IPS-20b (cell line): ENCODE results near the gene SSTR4.

Experiments used
- H3K27ac ChIP-seq: one replicate; pipeline ENCODE4 v1.5.1; 2013; ENCODE audit warnings: low read length
- H3K27me3 ChIP-seq: 2 replicates; pipeline ENCODE4 v1.6.1; 2013; ENCODE audit warnings: mild to moderate bottlenecking, low read length, inconsistent platforms; ENCODE audit not compliant: insufficient read depth
- H3K36me3 ChIP-seq: 2 replicates; pipeline ENCODE4 v1.6.1; 2013; ENCODE audit warnings: low read depth, mild to moderate bottlenecking, inconsistent platforms, low read length, moderate library complexity; ENCODE audit not compliant: insufficient read depth
- H3K4me1 ChIP-seq: 2 replicates; pipeline ENCODE4 v1.6.1; 2013; ENCODE audit warnings: mild to moderate bottlenecking, control low read depth, inconsistent platforms, low read length, moderate library complexity; ENCODE audit not compliant: insufficient read depth
- H3K4me3 ChIP-seq: 2 replicates; pipeline ENCODE4 v1.5.1; 2013; ENCODE audit warnings: mild to moderate bottlenecking, low read length, inconsistent platforms
- H3K9ac ChIP-seq: 2 replicates; pipeline ENCODE4 v1.6.1; 2013; ENCODE audit warnings: low read depth, mild to moderate bottlenecking, inconsistent platforms, low read length, moderate library complexity
- H3K9me3 ChIP-seq: 2 replicates; pipeline ENCODE4 v1.6.1; 2013; ENCODE audit warnings: mild to moderate bottlenecking, low read depth, low read length, inconsistent platforms; ENCODE audit not compliant: insufficient read depth

The SSTR4 gene

DNA sequence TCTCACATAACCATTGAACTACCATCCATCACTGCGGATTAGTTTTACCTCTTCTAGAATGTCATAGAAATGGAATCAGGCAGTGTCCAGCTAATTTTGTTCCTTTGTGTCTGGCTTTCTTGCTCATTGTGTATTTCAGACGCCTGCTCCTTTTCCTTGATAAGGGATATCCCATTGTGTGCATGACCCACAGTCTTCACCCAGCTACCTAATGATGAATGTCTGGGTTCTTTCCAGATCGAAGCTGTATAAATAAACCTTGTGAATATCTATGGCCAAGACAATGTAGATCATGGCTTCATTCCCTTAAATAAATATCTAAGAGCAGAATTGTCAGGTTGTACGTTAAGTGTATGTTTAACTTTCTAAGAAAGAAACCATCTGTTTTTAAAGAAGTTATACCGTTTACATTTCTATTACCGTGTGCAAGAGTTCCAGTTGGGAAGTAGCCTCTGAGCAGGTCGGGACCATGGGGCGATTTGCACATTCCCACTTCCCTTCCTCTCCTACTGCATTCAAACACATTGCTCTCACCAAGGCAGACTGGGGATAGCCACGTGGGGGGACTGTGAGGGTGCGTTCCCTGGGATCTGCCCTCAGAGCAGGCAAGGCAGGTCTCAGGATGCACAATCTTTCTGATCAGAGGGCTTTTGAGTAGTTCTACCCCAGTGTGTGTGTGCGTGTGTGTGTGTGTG lies 37.9 kb downstream of the SSTR4 start:
- Histone ChIP-seq H3K9ac (no peak overlapping the region), H3K4me1 (no peaks in the 10 kb centered on the region), H3K27ac (no peak overlapping the region), H3K27me3 (no peaks in the 10 kb centered on the region), H3K36me3 (no peaks in the 10 kb centered on the region), H3K9me3 (no peaks in the 10 kb centered on the region), H3K4me3 (no peak overlapping the region)

- H3K9me3 ChIP-seq: no peaks in the 10 kb centered on the region
- H3K27ac ChIP-seq: no peak overlapping the region
- H3K4me3 ChIP-seq: no peak overlapping the region
- no peaks in the 10 kb centered on the region for H3K4me1 ChIP-seq
- H3K36me3 ChIP-seq: no peaks in the 10 kb centered on the region
- H3K9ac ChIP-seq: no peak overlapping the region
- no peaks in the 10 kb centered on the region for H3K27me3 ChIP-seq
Measured at GRCh38 chr20:23074052-23074451, 38.9 kb downstream of the SSTR4 start.

GRCh38 chr20:23077277-23077676 lies 42.2 kb downstream of the SSTR4 start:
- Histone ChIP-seq H3K9me3 (no peaks in the 10 kb centered on the region), H3K27ac (no peak overlapping the region), H3K9ac (no peak overlapping the region)

GRCh38 chr20:23078351-23079015 lies 43.4 kb downstream of the SSTR4 start:
- no peaks in the 10 kb centered on the region for H3K36me3 ChIP-seq
- H3K4me3 ChIP-seq: no peak overlapping the region
- no peak overlapping the region for H3K9ac ChIP-seq
- H3K4me1 ChIP-seq: peaks cover 3% of the 10 kb centered on the region; the same call in 1 of the 2 replicates
- H3K9me3 ChIP-seq: no peaks in the 10 kb centered on the region
- no peak overlapping the region for H3K27ac ChIP-seq
- no peaks in the 10 kb centered on the region for H3K27me3 ChIP-seq

More at GRCh38 chr20:23077277-23077676, 42.2 kb downstream of the SSTR4 start:
- no peak overlapping the region for H3K4me3 ChIP-seq
- H3K27me3 ChIP-seq: no peaks in the 10 kb centered on the region
- no peaks in the 10 kb centered on the region for H3K36me3 ChIP-seq
- H3K4me1 ChIP-seq: peaks cover 2% of the 10 kb centered on the region; the same call in 1 of the 2 replicates

DNA sequence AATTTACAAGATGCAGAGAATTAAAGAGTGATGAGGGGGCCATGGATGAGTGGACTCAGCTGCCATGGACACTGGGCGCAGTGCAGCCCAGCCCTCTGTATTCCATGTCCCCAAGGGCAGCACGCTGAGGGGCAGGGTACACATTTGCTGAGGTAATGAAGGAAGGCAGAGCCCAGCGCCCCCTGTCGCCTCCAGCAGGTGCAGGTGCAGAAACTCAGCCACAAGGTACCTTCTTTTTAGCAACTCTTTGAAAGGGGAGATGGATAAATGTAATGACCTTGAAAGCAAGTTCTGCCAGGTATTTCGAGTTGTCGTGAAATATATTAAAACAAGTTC lies 43.9 kb downstream of the SSTR4 start:
- H3K27ac ChIP-seq: no peak overlapping the region
- no peak overlapping the region for H3K4me3 ChIP-seq
- H3K9ac ChIP-seq: no peak overlapping the region
- H3K27me3 ChIP-seq: no peaks in the 10 kb centered on the region
- H3K9me3 ChIP-seq: no peaks in the 10 kb centered on the region
- no peaks in the 10 kb centered on the region for H3K36me3 ChIP-seq
- H3K4me1 ChIP-seq: peaks cover 3% of the 10 kb centered on the region; the same call in 1 of the 2 replicates

GRCh38 chr20:23079926-23080325 lies 44.8 kb downstream of the SSTR4 start:
- Histone ChIP-seq H3K36me3 (no peaks in the 10 kb centered on the region), H3K9ac (no peak overlapping the region), H3K27me3 (no peaks in the 10 kb centered on the region), H3K4me3 (no peak overlapping the region), H3K9me3 (no peaks in the 10 kb centered on the region), H3K4me1 (peaks cover 3% of the 10 kb centered on the region; the same call in 1 of the 2 replicates), H3K27ac (no peak overlapping the region)

- no peak overlapping the region for H3K4me3 ChIP-seq
- no peaks in the 10 kb centered on the region for H3K36me3 ChIP-seq
- H3K27ac ChIP-seq: no peak overlapping the region
- peaks cover 3% of the 10 kb centered on the region; the same call in 1 of the 2 replicates for H3K4me1 ChIP-seq
- no peaks in the 10 kb centered on the region for H3K27me3 ChIP-seq
- no peaks in the 10 kb centered on the region for H3K9me3 ChIP-seq
- no peak overlapping the region for H3K9ac ChIP-seq
Measured at GRCh38 chr20:23080521-23080920, 45.4 kb downstream of the SSTR4 start.

- H3K27me3 ChIP-seq: no peaks in the 10 kb centered on the region
- H3K9me3 ChIP-seq: no peaks in the 10 kb centered on the region
- H3K4me1 ChIP-seq: peaks cover 3% of the 10 kb centered on the region; the same call in 1 of the 2 replicates
- no peak overlapping the region for H3K27ac ChIP-seq
- H3K9ac ChIP-seq: no peak overlapping the region
- H3K4me3 ChIP-seq: no peak overlapping the region
- H3K36me3 ChIP-seq: no peaks in the 10 kb centered on the region
Measured at GRCh38 chr20:23081263-23081819, 46.2 kb downstream of the SSTR4 start.

DNA sequence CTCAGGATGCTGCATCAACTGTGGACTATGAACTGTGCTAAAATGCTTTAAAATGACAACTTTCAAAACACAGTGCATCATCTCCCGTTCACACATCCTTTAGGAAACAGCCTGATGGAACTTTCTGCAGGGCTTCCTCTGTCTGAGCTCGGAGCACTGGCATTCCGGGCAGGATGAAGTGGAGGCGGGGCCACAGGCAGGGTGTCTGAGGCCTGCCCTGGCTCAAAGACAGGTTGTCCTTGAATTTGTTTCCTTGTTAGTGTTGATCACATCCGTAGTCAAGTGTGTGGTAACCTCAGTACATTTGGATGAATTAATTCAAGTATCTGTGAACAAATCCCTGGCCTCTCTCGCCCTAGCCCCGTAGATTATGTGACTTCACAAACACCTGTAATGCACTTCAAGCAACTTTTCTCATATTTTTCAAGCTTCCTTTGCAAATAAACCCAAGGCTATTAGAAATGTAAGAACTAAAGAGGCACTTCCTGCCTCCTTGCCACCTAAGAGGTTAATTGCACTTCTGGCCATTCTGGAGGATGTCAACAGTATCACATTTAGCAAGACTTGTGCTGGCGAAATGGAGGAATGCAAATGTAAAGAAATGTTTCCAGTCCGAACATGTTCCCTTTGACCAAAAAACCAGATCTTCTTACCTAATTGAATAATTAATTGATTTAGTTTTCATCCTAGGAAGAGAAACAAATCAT lies 47.9 kb downstream of the SSTR4 start:
- Histone ChIP-seq H3K27ac (no peak overlapping the region), H3K27me3 (no peaks in the 10 kb centered on the region), H3K9ac (no peak overlapping the region), H3K36me3 (no peaks in the 10 kb centered on the region), H3K4me1 (peaks cover 3% of the 10 kb centered on the region; the same call in 1 of the 2 replicates), H3K9me3 (no peaks in the 10 kb centered on the region), H3K4me3 (no peak overlapping the region)

GRCh38 chr20:23083553-23084220 lies 48.6 kb downstream of the SSTR4 start:
- Histone ChIP-seq H3K36me3 (no peaks in the 10 kb centered on the region), H3K4me1 (peaks cover 3% of the 10 kb centered on the region; the same call in 1 of the 2 replicates), H3K27ac (no peak overlapping the region), H3K4me3 (no peak overlapping the region), H3K27me3 (no peaks in the 10 kb centered on the region), H3K9ac (no peak overlapping the region), H3K9me3 (no peaks in the 10 kb centered on the region)

DNA sequence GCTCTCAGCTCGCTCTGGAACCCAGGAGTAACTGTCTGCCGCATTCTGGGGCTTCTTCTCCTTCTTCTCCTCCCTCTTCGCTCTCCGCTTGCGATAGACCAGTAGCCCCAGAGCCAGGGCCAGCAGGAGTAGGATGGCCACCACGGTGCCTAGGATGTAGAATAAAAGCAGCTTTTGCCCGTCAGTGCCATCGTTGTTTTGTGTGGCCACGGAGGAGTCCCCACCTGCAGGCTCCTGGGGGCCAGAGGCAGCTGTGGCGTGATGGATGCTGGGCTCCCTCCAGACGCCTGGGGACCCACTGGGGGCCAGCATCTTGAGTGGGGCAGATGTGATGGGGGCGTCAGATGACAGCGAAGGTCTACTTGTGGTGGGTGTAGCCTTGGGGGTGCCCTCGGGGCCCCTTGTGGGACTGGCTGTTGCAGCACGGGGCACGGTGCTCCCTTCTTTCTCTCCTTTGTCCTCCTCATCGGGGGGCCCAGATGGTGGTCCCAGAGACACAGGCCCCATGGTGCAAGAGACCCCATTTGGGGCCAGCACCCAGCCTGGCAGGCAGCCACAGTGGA lies 49.3 kb downstream of the SSTR4 start:
- Histone ChIP-seq H3K9me3 (no peaks in the 10 kb centered on the region), H3K27me3 (no peaks in the 10 kb centered on the region), H3K36me3 (no peaks in the 10 kb centered on the region), H3K9ac (no peak overlapping the region), H3K27ac (no peak overlapping the region), H3K4me1 (peaks cover 3% of the 10 kb centered on the region; the same call in 1 of the 2 replicates), H3K4me3 (no peak overlapping the region)
